SU-DHL-6 (cell line): ENCODE results near the gene RHAG.

Experiments used
- H2AFZ ChIP-seq: fragments of 200-600 bp; sonication (generic); 2 replicates; pipeline ENCODE4 v1.6.1; 2014; ENCODE audit warnings: low read depth, mild to moderate bottlenecking, moderate library complexity, mixed read lengths, antibody characterized with exemption, low read length; ENCODE audit not compliant: severe bottlenecking
- H3F3A ChIP-seq: fragments of 200-600 bp; shearing (Covaris generic); 2 replicates; pipeline ENCODE4 v1.6.0; 2016; ENCODE audit warnings: antibody characterized with exemption, mild to moderate bottlenecking; ENCODE audit not compliant: insufficient read depth
- H3K27ac ChIP-seq: fragments of 200-600 bp; sonication (generic); 2 replicates; pipeline ENCODE4 v1.5.1; 2016; ENCODE audit warnings: low read depth, mild to moderate bottlenecking, low read length, moderate library complexity, mixed read lengths
- H3K27me3 ChIP-seq: fragments of 200-600 bp; sonication (generic), shearing (Covaris generic); 2 replicates; pipeline ENCODE4 v1.6.0; 2014; ENCODE audit warnings: mild to moderate bottlenecking, low read length
- H3K36me3 ChIP-seq: fragments of 200-600 bp; sonication (generic); 2 replicates; pipeline ENCODE4 v1.6.1; 2014; ENCODE audit warnings: mild to moderate bottlenecking, low read length, mixed read lengths
- H3K4me2 ChIP-seq: fragments of 300-600, 200-600 bp; shearing (Covaris generic), sonication (generic); 2 replicates; pipeline ENCODE4 v1.6.0; 2014; ENCODE audit warnings: low read length, low read depth, mild to moderate bottlenecking; ENCODE audit not compliant: poor library complexity, severe bottlenecking
- H3K4me3 ChIP-seq: fragments of 200-600 bp; sonication (generic); 2 replicates; pipeline ENCODE4 v1.5.1; 2014; ENCODE audit warnings: antibody characterized with exemption, low read length, mild to moderate bottlenecking, mixed read lengths; ENCODE audit not compliant: insufficient read depth, poor library complexity, severe bottlenecking
- H3K79me2 ChIP-seq: fragments of 200-600 bp; sonication (generic); 2 replicates; pipeline ENCODE4 v1.6.1; 2014; ENCODE audit warnings: mild to moderate bottlenecking, low read length, moderate library complexity; ENCODE audit not compliant: insufficient read depth
- H3K9ac ChIP-seq: fragments of 200-600 bp; sonication (generic); 2 replicates; pipeline ENCODE4 v1.7.0; 2014; ENCODE audit warnings: mild to moderate bottlenecking, low read length
- H3K9me2 ChIP-seq: fragments of 200-600 bp; sonication (generic); replicated peaks from 2 replicates; pipeline ENCODE4 v1.6.1; 2014; ENCODE audit warnings: low read length; ENCODE audit not compliant: insufficient read depth
- H3K9me3 ChIP-seq: fragments of 200-600 bp; sonication (generic); 2 replicates; pipeline ENCODE4 v1.6.1; 2014; ENCODE audit warnings: low read length, mixed read lengths; ENCODE audit not compliant: insufficient read depth
- H4K20me1 ChIP-seq: fragments of 200-600 bp; sonication (generic); 2 replicates; pipeline ENCODE4 v1.6.1; 2014; ENCODE audit warnings: low read depth, mild to moderate bottlenecking, antibody characterized with exemption, low read length, moderate library complexity, mixed read lengths
- CTCF ChIP-seq: fragments of 200-600 bp; sonication (generic); IDR thresholded peaks from one replicate; pipeline ENCODE4 v1.5.1; 2017; ENCODE audit warnings: antibody characterized with exemption, mild to moderate bottlenecking, low read length, moderate library complexity; ENCODE audit not compliant: insufficient read depth, poor library complexity, severe bottlenecking
- EZH2phosphoT487 ChIP-seq: fragments of 200-600 bp; sonication (generic), shearing (Covaris generic); conservative IDR thresholded peaks from 2 replicates; pipeline ENCODE4 v1.6.1; 2018; ENCODE audit warnings: mild to moderate bottlenecking, antibody characterized with exemption, low read length, moderate library complexity, mixed read lengths

RHAG gene

GRCh38 chr6:49570474-49571079, 66.1 kb downstream of the RHAG start:
- Histone ChIP-seq H3K4me2 (no peak overlapping the region), H3K9ac (no peak overlapping the region), H4K20me1 (no peaks in the 10 kb centered on the region)

GRCh38 chr6:49565855-49566254, 70.8 kb downstream of the RHAG start:
- no peak overlapping the region for H3K4me2 ChIP-seq
- no peaks in the 10 kb centered on the region for H3F3A ChIP-seq
- H3K9ac ChIP-seq: no peak overlapping the region
- no peak for TF ChIP-seq CTCF
- TF ChIP-seq EZH2phosphoT487: no peak
- H3K36me3 ChIP-seq: no peaks in the 10 kb centered on the region
- no peaks in the 10 kb centered on the region for H4K20me1 ChIP-seq
- no peak overlapping the region for H3K27ac ChIP-seq
- H3K27me3 ChIP-seq: peaks cover 3% of the 10 kb centered on the region; the same call in 1 of the 2 replicates
- H3K9me2 ChIP-seq: no peaks in the 10 kb centered on the region
- H3K9me3 ChIP-seq: no peaks in the 10 kb centered on the region
- no peak overlapping the region for H3K4me3 ChIP-seq
- H3K79me2 ChIP-seq: no peaks in the 10 kb centered on the region
- no peak overlapping the region for H2AFZ ChIP-seq

More at GRCh38 chr6:49570474-49571079, 66.1 kb downstream of the RHAG start:
- Histone ChIP-seq H3K9me3 (no peaks in the 10 kb centered on the region), H3K79me2 (no peaks in the 10 kb centered on the region), H2AFZ (no peak overlapping the region), H3K27me3 (peaks cover 3% of the 10 kb centered on the region; the same call in 1 of the 2 replicates), H3K36me3 (no peaks in the 10 kb centered on the region), H3F3A (no peaks in the 10 kb centered on the region), H3K9me2 (no peaks in the 10 kb centered on the region), H3K27ac (no peak overlapping the region), H3K4me3 (no peak overlapping the region)
- TF ChIP-seq CTCF: no peak
- no peak for TF ChIP-seq EZH2phosphoT487

GRCh38 chr6:49565261-49565660, 71.4 kb downstream of the RHAG start:
- peaks cover 3% of the 10 kb centered on the region; the same call in 1 of the 2 replicates for H3K27me3 ChIP-seq
- H3K4me3 ChIP-seq: no peak overlapping the region
- no peak overlapping the region for H2AFZ ChIP-seq
- H4K20me1 ChIP-seq: no peaks in the 10 kb centered on the region
- no peaks in the 10 kb centered on the region for H3F3A ChIP-seq
- H3K4me2 ChIP-seq: no peak overlapping the region
- no peak overlapping the region for H3K9ac ChIP-seq
- no peaks in the 10 kb centered on the region for H3K79me2 ChIP-seq
- TF ChIP-seq CTCF (no peak), EZH2phosphoT487 (no peak)
- H3K9me2 ChIP-seq: no peaks in the 10 kb centered on the region
- H3K36me3 ChIP-seq: no peaks in the 10 kb centered on the region
- no peak overlapping the region for H3K27ac ChIP-seq
- no peaks in the 10 kb centered on the region for H3K9me3 ChIP-seq
